Right forelimb (tissue), 1 donor: Measurements from ENCODE around the gene CSF1.

ENCODE experiments used
- DNase-seq: peaks from one replicate; pipeline ENCODE4 v3.0.0-alpha.2; 2018

CSF1 gene

GRCh38 chr1:109882288-109883245 lies 28.1 kb upstream of the CSF1 start:
- DNase-seq = no peak

GRCh38 chr1:109883248-109883955 lies 27.2 kb upstream of the CSF1 start:
- no peak for DNase-seq

GRCh38 chr1:109884242-109884891 lies 26.3 kb upstream of the CSF1 start:
- no peak for DNase-seq

GRCh38 chr1:109885589-109885988 lies 25.1 kb upstream of the CSF1 start:
- DNase-seq = no peak

- no peak for DNase-seq
Measured at GRCh38 chr1:109886827-109887226, 23.8 kb upstream of the CSF1 start.

- no peak for DNase-seq
Measured at GRCh38 chr1:109887271-109887670, 23.4 kb upstream of the CSF1 start.

- DNase-seq = no peak
Measured at GRCh38 chr1:109887884-109888283, 22.8 kb upstream of the CSF1 start.

- DNase-seq = no peak
Measured at GRCh38 chr1:109889094-109889493, 21.6 kb upstream of the CSF1 start.

- no peak for DNase-seq
Measured at GRCh38 chr1:109890115-109890953, 20.3 kb upstream of the CSF1 start.

GRCh38 chr1:109891930-109892329 lies 18.7 kb upstream of the CSF1 start:
- DNase-seq = no peak

- no peak for DNase-seq
Measured at GRCh38 chr1:109892561-109893368, 17.9 kb upstream of the CSF1 start.

- no peak for DNase-seq
Measured at GRCh38 chr1:109893532-109894171, 17.0 kb upstream of the CSF1 start.

GRCh38 chr1:109894823-109895719 lies 15.6 kb upstream of the CSF1 start:
- no peak for DNase-seq

- no peak for DNase-seq
Measured at GRCh38 chr1:109895720-109896504, 14.7 kb upstream of the CSF1 start.

GRCh38 chr1:109896681-109897080 lies 14.0 kb upstream of the CSF1 start:
- no peak for DNase-seq

GRCh38 chr1:109897259-109897955 lies 13.2 kb upstream of the CSF1 start:
- DNase-seq = no peak

- no peak for DNase-seq
Measured at GRCh38 chr1:109898842-109899241, 11.8 kb upstream of the CSF1 start.

GRCh38 chr1:109901141-109901523 lies 9.5 kb upstream of the CSF1 start:
- DNase-seq = no peak
